ENCODE data around the gene THSD4.
"Not testable (repeated sequence)": the region's sequence is repeated elsewhere in the genome, so short reads cannot be mapped to it uniquely, and the experiment has no call there.

THSD4 gene

GRCh38 chr15:71302861-71303410, 187.7 kb downstream of the THSD4 start:
- DNase-seq, result no peak

- no peak for DNase-seq
Measured at GRCh38 chr15:71303977-71304376, 188.7 kb downstream of the THSD4 start.

- DNase-seq, result no peak
Measured at GRCh38 chr15:71304681-71305080, 189.4 kb downstream of the THSD4 start.

- DNase-seq, result no peak
Measured at GRCh38 chr15:71306538-71306937, 191.3 kb downstream of the THSD4 start.

- no peak for DNase-seq
Measured at GRCh38 chr15:71312194-71312708, 197.0 kb downstream of the THSD4 start.

GRCh38 chr15:71312731-71313460, 197.6 kb downstream of the THSD4 start:
- peak; percentile 26 for DNase-seq

GRCh38 chr15:71313806-71314205, 198.5 kb downstream of the THSD4 start:
- DNase-seq, result peak; percentile 64

- no peak for DNase-seq
Measured at GRCh38 chr15:71314956-71315537, 199.8 kb downstream of the THSD4 start.

GRCh38 chr15:71316911-71317310, 201.6 kb downstream of the THSD4 start:
- DNase-seq, result no peak

- DNase-seq, result not testable (repeated sequence)
Measured at GRCh38 chr15:71319424-71319823, 204.2 kb downstream of the THSD4 start.

- DNase-seq, result no peak
Measured at GRCh38 chr15:71319935-71320334, 204.7 kb downstream of the THSD4 start.

- no peak for DNase-seq
Measured at GRCh38 chr15:71323082-71323481, 207.8 kb downstream of the THSD4 start.

GRCh38 chr15:71323584-71323983, 208.3 kb downstream of the THSD4 start:
- no peak for DNase-seq

- peak; percentile 67 for DNase-seq
Measured at GRCh38 chr15:71325481-71325880, 210.2 kb downstream of the THSD4 start.

- DNase-seq, result no peak
Measured at GRCh38 chr15:71328453-71328852, 213.2 kb downstream of the THSD4 start.

GRCh38 chr15:71329041-71329440, 213.8 kb downstream of the THSD4 start:
- DNase-seq, result no peak

- peak; percentile 48 for DNase-seq
Measured at GRCh38 chr15:71329497-71330260, 214.4 kb downstream of the THSD4 start.

GRCh38 chr15:71330638-71331162, 215.4 kb downstream of the THSD4 start:
- DNase-seq, result no peak

GRCh38 chr15:71331173-71331572, 215.9 kb downstream of the THSD4 start:
- no peak for DNase-seq

GRCh38 chr15:71332431-71333004, 217.2 kb downstream of the THSD4 start:
- peak; percentile 82 for DNase-seq

- peak; percentile 5 for DNase-seq
Measured at GRCh38 chr15:71333136-71333700, 217.9 kb downstream of the THSD4 start.

- peak; percentile 79 for DNase-seq
Measured at GRCh38 chr15:71333839-71334238, 218.6 kb downstream of the THSD4 start.

Measured in EL (cell line).